SK-N-MC (cell line): Measurements from ENCODE around the gene CD248.

Experiments used
- DNase-seq: peaks from one replicate; pipeline ENCODE4 v3.0.0-alpha.2; 2011; ENCODE audit warnings: low read depth, low spot score
- H3K27ac ChIP-seq: fragments of 200-600 bp; sonication (generic); 2 replicates; pipeline ENCODE4 v1.5.1; 2016; ENCODE audit warnings: mixed run types
- H3K36me3 ChIP-seq: fragments of 200-600 bp; sonication (generic); 2 replicates; pipeline ENCODE4 v1.6.1; 2017; ENCODE audit warnings: antibody characterized with exemption, low read length, mixed read lengths; ENCODE audit not compliant: insufficient read depth
- H3K4me3 ChIP-seq: fragments of 200-600 bp; sonication (generic); 2 replicates; pipeline ENCODE4 v1.5.1; 2016
- H3K9ac ChIP-seq: fragments of 200-600 bp; sonication (generic); 2 replicates; pipeline ENCODE4 v1.8.0; 2017; ENCODE audit warnings: mixed run types, mixed read lengths; ENCODE audit not compliant: insufficient read length
- H3K9me3 ChIP-seq: fragments of 200-600 bp; sonication (generic); 2 replicates; pipeline ENCODE4 v1.6.1; 2017; ENCODE audit warnings: low read depth, mild to moderate bottlenecking, antibody characterized with exemption, low read length, moderate library complexity, mixed read lengths
- FOXP2 ChIP-seq: optimal IDR thresholded peaks from 2 replicates; pipeline ENCODE3; 2011; ENCODE audit warnings: mild to moderate bottlenecking, moderate library complexity; ENCODE audit not compliant: insufficient read depth; ENCODE audit errors: extremely low read length, control extremely low read depth
- POLR2AphosphoS5 ChIP-seq: IDR thresholded peaks from 2 replicates; pipeline ENCODE4 v1.6.1; 2012; ENCODE audit warnings: mild to moderate bottlenecking, low read depth, low read length, borderline replicate concordance

Gene CD248

GRCh38 chr11:66264914-66265313, 51.9 kb downstream of the CD248 start:
- H3K36me3 ChIP-seq = no peaks in the 10 kb centered on the region; the same call in 1 of the 2 replicates
- H3K9ac ChIP-seq = no peak overlapping the region
- no peak overlapping the region for H3K27ac ChIP-seq
- TF ChIP-seq POLR2AphosphoS5 = no peak
- TF ChIP-seq FOXP2 = no peak
- no peaks in the 10 kb centered on the region for H3K9me3 ChIP-seq
- H3K4me3 ChIP-seq = no peak overlapping the region
- DNase-seq = no peak
